HUDEP-2 (cell line): ENCODE data around the gene SZT2.

Experiments
- DNase-seq, 76 experiments: peaks; one replicate each; lab custom pipeline; 2025; ENCODE audit not compliant: unreplicated experiment in 76 of 76; lab: John Stamatoyannopoulos, UW

Gene SZT2

DNA sequence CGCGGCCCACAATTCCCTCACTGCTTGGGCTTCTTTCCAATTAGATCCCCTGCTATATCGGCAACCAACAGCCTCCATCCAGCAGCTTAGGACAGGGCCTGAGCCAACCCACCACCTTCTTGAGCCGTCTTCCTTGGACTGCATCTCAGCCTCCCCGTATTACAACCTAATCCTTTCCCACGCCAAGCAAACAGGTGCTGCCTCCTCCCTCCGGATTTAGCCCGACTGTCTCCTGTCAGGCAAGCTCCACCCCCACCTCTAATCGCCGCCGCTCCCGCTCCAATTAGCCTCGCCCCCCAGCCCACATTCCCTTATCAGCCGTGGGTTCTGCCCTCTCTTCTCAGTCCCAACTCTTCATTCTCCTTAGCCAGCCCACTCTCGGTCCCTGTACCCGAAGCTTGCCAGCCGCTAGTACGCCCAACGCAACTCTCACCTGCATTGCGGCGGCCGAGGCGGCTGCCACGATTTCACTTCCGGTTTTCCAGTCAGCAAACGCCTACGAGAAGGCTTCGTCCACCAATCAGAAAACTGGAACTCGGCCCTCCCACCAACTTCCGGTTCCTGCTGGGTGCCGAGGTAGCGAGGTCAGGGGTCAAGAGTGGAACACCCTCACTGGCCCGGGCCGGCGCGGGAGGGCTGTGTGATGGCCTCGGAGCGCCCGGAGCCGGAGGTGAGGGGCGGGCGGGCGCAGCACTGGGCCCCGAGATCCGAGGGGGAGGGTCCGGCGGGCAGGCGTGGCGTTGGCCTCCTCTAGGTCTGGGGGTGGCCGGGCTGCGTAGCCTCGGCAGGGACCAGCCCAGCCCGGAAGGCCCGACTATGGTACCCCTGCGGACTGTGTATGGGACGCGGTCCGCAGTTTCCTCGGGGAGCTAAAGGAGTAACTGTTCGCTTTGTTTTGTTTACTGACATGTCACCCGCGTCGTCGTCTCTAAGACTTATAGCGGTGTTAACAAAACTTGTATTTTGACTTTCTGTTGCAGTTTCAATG is at the start of gene SZT2, which contains the start of gene MED8:
SZT2 (plus strand) TSS at position 574 of the 988 bp plus-strand sequence; CDS start at position 644, 70 bp downstream.
MED8 (minus strand) TSS at position 475 of the 988 bp plus-strand sequence; CDS start at position 439, 36 bp downstream.
- DNase-seq: peak in 74 of 76 experiments; percentile 56 to 95 (median 88)

DNA sequence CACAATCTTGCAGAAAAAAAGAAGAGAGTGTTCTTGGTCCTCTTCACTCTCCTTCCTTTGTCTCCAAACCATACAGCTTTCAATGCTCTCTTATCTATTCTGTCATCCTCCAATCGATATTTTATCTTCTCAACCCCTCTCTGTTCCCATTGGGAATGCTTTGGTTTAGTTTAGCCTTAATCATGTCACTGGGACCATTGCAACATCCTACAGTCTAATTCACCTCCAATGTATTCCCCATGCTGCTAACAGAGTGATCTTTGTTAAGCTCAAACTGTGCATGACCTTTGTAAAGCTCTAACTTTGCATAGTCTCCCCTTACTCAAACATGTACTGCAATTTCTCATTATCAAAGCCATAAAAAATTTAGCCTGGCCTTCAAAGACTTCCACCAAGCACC is 49.1 kb upstream of the SZT2 start:
- no peak for DNase-seq

DNA sequence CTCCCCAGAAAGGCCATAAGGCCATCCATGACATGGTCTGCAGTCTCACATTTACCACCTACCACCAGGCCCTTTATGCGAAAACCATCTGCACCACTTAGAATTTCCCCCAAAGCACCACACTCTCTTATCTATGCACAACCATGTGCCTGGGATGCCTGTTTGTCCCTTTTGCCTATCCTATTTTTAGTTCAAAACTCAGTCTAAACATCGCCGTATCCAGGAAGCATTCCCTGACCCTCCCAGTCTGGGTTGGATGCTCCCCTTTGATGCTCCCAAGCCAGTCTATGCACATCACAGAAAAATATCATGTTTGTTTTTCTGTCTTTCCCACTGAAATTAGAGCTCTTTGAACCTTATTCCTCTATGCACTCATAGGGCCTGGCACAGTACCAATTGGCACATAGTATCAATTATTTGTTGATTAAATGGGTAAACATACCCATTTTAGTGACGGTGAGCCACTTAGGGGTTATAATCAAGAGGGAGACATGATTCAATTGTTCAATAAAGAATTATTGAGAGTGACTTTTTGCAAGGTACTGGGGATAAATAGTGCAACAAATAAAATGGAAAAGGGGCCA is 45.3 kb upstream of the SZT2 start:
- peak in 47 of 76 experiments; percentile 5 to 78 (median 27) for DNase-seq

DNA sequence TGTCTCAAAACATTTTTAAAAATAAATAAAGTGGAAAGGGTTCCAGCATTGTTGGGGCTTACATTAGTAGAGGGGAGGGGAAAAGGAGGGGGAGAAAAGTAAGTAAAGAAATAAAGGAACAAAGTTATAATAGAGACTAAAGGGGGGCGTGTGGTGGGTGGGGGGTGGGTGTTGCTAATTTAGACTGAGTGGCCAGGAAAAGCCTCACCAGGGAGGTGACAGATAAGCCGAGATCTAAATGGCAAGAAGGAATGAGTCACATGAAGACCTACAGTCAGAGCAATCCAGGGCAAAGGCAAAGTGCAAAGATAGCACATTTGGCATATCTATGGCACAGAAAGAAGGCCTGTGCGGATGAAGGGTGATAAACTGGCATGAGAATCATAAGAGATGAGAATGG is 44.6 kb upstream of the SZT2 start:
- DNase-seq: peak in 73 of 76 experiments; percentile 13 to 90 (median 64)

DNA sequence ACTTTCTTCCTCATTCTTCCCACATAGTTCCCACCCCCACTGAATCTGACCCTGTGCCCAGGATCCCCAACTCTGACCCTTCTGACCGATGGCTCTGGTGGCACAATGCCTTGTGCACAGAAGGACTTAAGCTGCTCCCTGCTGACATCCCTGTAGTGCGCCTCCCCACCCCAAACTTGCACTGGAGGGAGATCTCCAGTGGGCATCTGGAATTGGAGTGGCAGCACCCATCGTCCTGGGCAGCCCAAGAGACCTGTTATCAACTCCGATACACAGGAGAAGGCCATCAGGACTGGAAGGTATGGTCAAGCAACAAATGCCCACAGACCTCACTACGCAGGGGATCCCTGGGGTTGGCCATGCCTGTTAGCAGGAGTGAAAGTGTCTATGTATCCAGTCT is 43.1 kb upstream of the SZT2 start:
- no peak for DNase-seq

DNA sequence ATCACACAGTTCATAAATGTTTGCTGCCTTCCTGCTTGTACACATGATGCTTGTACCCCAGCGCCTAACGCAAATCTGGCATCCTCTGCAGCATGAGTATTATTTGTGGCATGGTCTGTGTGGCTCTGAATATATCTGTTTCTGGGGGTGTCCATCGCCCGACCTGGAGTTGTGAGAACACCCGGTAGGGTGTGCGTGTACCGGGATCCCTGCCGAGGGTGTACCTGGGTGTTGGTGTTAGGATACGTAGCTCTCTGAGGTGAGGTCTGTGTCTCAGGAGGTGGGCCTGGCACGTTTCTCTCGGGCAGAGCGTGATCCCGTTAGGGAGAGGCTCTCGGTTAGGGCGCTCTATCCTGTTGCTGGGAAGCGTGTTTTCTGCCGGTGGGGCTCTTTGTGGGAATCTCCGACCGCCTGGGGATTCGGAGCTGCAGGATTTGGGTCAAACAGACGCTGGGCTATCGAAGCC is 41.3 kb upstream of the SZT2 start:
- no peak for DNase-seq

DNA sequence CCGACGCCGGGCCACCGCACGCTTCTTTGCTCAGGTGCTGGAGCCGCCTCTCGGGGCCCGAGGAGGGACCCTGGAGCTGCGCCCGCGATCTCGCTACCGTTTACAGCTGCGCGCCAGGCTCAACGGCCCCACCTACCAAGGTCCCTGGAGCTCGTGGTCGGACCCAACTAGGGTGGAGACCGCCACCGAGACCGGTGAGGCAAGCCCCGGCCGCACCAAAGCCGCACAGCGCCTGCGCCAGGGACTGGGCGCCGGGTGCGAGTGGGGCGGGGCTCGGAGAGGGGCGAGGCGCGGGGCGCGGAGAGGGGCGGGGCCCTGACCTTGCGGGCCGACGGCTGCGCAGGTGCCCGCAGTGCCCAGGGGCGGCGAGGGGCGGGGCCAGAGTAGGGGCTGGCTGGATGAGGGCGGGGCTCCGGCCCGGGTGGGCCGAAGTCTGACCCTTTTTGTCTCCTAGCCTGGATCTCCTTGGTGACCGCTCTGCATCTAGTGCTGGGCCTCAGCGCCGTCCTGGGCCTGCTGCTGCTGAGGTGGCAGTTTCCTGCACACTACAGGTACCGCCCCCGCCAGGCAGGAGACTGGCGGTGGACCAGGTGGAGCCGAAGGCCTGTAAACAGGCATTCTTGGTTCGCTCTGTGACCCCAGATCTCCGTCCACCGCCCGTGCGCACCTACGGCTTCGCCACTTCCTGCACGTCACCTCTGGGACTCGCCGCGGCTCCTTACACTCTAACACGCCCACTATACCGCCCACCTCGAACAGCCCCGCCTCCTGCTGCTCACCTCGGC is 40.7 kb upstream of the SZT2 start:
- DNase-seq: peak in 3 of 76 experiments; percentile 2 to 21 (median 14)

DNA sequence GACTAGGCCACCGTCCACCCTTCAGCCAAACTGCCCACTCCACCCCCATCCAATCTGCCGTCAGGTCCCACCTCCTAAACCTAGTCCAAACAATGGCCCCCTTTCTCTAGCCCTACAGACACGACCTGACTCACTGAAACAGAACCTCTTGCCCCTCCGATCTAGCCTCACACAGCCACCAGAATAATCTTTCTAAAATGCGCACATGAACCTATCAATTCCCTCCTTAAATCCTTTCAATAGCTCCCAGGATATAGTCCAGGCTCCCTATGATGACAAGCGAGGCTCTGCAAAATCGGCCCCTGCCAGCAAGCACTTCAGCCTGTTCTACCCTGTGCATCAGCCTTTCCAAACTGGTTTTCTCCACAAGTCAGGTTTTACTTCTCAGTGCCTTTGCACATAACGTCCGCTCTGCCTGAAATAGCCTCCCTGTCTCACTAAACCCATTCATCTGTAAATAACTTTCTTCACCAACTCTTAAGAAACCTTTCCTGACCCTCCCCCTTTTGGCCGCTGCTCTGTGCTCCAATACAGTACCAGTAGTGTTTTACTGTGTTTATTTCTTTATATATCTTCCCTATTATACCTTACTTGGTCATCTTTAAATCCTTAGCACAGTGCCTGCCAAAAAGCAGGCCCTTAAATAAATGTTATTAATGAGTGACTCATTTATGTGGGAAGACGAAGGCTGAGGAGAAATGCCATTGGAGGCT is 39.9 kb upstream of the SZT2 start:
- DNase-seq: no peak

DNA sequence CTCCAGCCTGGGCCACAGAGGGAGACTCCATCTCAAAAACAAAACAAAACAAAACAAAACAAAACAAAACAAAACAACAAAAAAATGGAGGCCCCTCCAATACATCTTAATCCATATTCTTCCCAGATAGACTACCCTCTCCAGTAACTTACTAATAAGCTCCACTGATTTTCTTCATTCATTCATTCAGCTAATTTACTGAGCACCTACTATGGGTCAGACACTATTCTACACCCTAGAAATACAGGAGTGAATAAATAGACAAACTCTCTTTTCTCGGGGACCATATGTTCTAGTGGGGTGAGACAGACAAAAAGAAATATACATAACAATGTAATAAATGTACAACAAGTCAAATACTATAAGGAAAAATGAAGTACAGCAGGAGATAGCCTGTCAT is 38.7 kb upstream of the SZT2 start:
- DNase-seq: no peak

DNA sequence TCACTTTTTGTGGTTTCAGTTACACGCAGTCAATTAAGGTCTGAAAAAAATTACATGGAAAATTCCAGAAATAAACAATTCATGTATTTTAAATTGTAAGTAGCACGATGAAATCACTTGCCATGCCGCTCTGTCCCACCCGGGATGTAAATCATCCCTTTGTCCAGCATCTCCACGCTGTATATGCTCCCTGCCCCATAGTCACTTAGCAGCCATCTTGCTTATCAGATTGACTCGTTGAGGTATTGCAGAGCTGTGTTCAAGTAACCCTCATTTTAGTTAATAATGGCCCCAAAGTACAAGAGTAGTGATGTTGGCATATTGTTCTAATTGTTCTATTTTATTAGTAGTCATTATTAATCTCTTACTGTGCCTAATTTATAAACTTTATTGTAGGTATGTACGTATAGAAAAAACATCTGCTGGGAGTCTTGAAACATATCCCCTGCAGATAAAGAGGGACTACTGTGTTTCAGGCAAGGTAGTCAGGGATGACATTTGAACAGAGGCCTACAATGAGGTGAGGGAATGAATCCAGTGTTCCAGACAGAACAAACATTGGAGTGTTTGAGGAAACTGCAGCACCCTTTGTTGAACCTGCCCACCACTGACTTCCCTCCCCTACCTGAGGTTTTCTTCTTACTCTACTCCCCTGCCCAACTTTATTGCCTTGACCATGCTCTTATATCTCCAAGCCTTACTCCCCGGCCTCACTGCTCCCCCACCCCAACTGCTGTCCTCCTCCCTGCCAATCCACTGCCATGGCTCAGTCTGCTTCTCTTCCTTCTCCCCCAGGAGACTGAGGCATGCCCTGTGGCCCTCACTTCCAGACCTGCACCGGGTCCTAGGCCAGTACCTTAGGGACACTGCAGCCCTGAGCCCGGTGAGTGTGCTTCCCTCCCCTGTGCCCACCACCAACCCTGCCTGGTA is 38.0 kb upstream of the SZT2 start:
- no peak for DNase-seq

DNA sequence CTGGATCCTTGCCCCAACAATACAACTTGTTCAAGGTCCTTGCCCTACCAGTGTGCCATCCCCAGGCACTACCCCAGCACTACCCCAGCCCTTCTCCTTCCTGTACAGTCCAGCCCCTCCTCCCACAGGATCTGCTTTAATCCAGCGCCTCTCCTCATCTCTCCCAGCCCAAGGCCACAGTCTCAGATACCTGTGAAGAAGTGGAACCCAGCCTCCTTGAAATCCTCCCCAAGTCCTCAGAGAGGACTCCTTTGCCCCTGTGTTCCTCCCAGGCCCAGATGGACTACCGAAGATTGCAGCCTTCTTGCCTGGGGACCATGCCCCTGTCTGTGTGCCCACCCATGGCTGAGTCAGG is 37.4 kb upstream of the SZT2 start:
- DNase-seq: no peak

DNA sequence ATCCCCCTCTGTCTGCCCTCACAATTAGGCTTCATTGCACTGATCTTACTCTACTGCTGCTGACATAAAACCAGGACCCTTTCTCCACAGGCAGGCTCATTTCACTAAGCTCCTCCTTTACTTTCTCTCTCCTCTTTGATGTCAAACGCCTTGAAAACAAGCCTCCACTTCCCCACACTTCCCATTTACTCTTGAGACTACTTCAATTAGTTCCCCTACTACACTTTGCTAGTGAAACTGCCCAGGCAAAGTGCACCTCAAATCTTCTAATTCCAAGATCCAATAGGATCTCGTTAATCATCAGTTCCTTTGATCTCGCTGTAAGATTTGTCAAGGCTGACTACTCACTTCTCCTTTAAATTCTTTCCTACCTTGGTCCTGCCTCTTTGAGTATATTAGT is 36.8 kb upstream of the SZT2 start:
- DNase-seq: no peak

DNA sequence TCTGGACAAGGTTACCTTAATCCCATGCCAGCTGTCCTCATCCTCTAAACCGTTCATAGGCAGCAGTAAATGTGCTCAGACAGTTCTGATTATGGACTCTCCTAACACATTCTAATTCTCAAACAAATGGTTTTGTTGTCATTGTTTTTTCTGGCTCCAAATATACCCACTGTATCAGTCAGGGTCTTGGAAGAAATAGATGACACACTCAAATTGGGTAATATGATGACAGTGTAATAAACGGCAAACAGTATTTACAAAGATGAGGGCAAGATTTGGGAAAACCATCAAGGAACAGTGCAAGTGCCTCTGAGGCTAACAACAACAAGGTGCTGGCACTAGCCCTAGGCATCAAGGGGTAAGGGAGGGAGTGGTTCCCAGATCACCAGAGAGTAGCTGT is 35.2 kb upstream of the SZT2 start:
- DNase-seq: no peak

DNA sequence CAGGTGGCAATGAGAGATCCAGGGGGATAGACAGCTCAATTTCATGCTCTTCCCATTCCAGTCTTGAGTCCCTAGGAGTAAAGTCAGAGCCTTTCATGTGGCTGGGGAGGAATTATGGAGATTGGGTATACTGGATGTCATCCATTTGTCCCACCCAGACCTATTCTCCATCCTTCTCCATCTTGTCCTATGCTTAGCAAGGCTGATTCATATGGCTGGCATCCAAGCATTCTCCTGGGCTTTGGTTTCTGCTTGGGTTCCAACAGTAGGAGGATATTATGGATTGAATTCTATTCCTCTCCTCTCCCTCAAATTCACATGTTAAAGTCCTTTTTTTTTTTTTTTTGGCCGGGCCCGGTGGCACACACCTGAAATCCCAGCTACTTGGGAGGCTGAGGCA is 34.8 kb upstream of the SZT2 start:
- no peak for DNase-seq

DNA sequence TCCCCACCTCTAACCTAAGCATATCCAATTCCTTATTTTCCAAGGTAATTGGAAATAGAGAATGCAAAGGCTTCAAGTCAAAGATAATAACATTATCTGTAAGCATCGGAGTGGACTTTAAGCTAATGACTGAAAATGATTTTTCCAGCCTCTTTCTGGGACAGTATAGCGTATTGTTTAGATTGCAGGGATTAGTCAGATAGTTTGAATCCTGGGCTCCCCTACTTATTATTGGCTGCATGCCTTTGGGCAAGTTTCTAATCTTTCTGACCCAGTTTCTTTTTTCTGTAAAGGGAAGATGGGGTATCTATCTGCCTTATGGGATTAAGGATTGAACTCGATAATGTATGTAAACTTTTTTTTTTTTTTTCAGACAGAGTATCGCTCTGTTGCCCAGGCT is 32.4 kb upstream of the SZT2 start:
- DNase-seq: no peak

DNA sequence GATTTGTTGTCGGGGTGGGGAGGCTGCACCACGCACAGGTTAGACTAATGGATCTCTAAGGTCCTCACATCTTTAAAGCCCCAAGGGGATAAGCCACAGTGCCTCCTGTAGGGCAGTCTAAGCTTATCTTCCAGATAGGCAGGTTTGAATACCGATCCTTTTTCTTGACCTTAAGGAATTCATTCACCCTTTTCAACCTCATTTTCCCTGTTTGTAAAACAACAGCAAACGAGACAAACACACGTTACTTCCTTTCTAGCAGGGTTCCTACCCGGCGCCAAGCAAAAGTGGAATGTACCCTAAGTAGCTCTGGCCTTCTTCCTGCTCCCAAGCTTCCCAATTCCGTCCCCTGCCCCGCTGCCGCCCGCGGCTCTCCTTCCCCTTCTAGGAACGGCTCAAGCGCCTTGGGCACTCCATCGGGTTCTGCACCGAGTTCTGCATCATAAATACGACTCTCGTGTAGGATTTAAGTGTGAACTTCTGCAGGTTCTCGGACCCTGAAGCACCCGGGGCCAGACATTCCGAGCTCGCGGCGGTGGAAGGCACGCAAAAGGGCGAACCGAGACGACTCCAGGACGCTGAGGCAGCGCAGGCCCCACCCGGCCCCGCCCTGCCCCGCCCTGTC is 31.5 kb upstream of the SZT2 start:
- DNase-seq: peak in 25 of 76 experiments; percentile 3 to 72 (median 27)

DNA sequence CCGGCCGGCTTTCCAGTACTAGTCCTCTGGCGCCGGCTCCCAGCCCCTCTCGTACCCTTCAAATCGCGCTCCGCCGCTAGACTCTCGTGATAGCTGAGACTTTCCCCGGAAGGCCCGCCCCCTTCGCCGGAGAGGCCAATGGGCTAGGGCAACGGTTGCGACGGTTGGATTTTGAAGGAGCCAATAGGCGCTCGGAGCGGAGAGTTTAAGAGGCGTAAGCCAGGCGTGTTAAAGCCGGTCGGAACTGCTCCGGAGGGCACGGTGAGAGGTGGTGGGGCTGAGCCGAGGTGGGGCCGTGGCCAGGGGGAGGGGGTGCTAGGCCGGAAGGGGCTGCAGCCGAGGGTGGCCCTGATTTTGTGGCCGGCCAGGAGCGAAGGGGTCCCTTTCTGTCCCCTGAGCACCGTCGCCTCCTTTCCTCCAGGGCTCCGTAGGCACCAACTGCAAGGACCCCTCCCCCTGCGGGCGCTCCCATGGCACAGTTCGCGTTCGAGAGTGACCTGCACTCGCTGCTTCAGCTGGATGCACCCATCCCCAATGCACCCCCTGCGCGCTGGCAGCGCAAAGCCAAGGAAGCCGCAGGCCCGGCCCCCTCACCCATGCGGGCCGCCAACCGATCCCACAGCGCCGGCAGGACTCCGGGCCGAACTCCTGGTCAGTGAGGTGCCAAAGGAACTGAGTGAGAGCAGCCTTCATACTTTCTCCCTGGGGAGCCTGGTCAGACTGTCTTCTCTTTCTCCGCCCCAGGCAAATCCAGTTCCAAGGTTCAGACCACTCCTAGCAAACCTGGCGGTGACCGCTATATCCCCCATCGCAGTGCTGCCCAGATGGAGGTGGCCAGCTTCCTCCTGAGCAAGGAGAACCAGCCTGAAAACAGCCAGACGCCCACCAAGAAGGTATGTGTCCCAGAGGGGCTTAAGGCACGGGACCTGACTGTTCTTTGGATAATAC is 30.7 kb upstream of the SZT2 start, which contains the start of gene CDC20:
CDC20 (plus strand) TSS at position 236 of the 948 bp plus-strand sequence; CDS start at position 471, 235 bp downstream.
- peak in 75 of 76 experiments; percentile 60 to 98 (median 96) for DNase-seq
